K562 (cell line): Measurements from ENCODE around the gene CEACAM18. TPM values are rescaled to one million over a fixed set of nuclear protein-coding genes. Genes with fewer than 3 reads are reported as not detected.

Experiments
- GABPB2 ChIP-seq: fragments of 250-450 bp; sonication (Bioruptor Pico); conservative IDR thresholded peaks from 2 replicates; pipeline ENCODE4 v1.5.1; 2021; ENCODE audit warnings: mild to moderate bottlenecking
- HDGF ChIP-seq: fragments of 450-650 bp; IDR thresholded peaks from 2 replicates; pipeline ENCODE4 v1.6.1; 2016
- HIVEP1 ChIP-seq: fragments of 250-450 bp; sonication (Bioruptor Pico); IDR thresholded peaks from 2 replicates; pipeline ENCODE4 v1.4.0; 2020; ENCODE audit warnings: mild to moderate bottlenecking
- LEF1 ChIP-seq: fragments of 450-650 bp; IDR thresholded peaks from 2 replicates; pipeline ENCODE4 v1.6.1; 2016; ENCODE audit warnings: mild to moderate bottlenecking
- MCM2 ChIP-seq: fragments of 450-650 bp; IDR thresholded peaks from 2 replicates; pipeline ENCODE4 v1.6.1; 2017; ENCODE audit warnings: low read depth, mild to moderate bottlenecking
- POLR3A ChIP-seq: IDR thresholded peaks from 2 replicates; pipeline ENCODE4 v1.6.1; 2011; ENCODE audit warnings: borderline replicate concordance, mild to moderate bottlenecking, moderate library complexity; ENCODE audit not compliant: insufficient read length, insufficient read depth; ENCODE audit errors: extremely low read depth
- RB1 ChIP-seq: fragments of 450-650 bp; IDR thresholded peaks from 2 replicates; pipeline ENCODE4 v1.6.1; 2017; ENCODE audit warnings: low read depth, mild to moderate bottlenecking
- RBM34 ChIP-seq: fragments of 200-400 bp; formaldehyde crosslinking; IDR thresholded peaks from 2 replicates; pipeline ENCODE4 v1.6.1; 2018; ENCODE audit warnings: low read length, borderline replicate concordance; ENCODE audit not compliant: insufficient read depth
- SRF ChIP-seq, 2 experiments: fragments of 250-450, 450-650 bp in 1 of 2; sonication (Bioruptor Pico) in 1 of 2; sonication (generic) in 1 of 2; formaldehyde crosslinking; IDR thresholded peaks; 2 replicates each; pipeline versions ENCODE4 v1.5.0 to v1.5.1; 2020 to 2022; ENCODE audit warnings: mild to moderate bottlenecking in 1 of 2, missing genetic modification reagents in 1 of 2
- ZNF707 ChIP-seq: fragments of 250-450 bp; sonication (Bioruptor Pico); conservative IDR thresholded peaks from 2 replicates; pipeline ENCODE4 v1.8.0; 2022; ENCODE audit warnings: inconsistent platforms, mild to moderate bottlenecking, moderate library complexity
- polyA plus RNA-seq, 8 experiments: library from polyadenylated mRNA; depleted of rRNA in 4 of 8; stranded (reverse) in 5 of 8; unstranded in 3 of 8; fragments of >200 nt; fragmentation: Nextera tagmentation in 2 of 8; fragmentation: Illumina TruSeq in 1 of 8; extraction: Ambion mirVana in 2 of 8; extraction: Trizol in 1 of 8; gene quantifications; 2 replicates each; pipeline versions ENCODE4 v1.2.1 to v1.2.3, GENCODE V29; 2011 to 2014; ENCODE audit warnings: inconsistent platforms in 1 of 8, missing spikeins in 1 of 8
- total RNA-seq, 7 experiments: library from RNA; depleted of rRNA in 6 of 7; stranded (reverse); fragments of >200 nt in 6 of 7; fragmentation: Illumina TruSeq in 2 of 7; extraction: Trizol in 2 of 7; gene quantifications; 2 replicates each; pipeline versions ENCODE4 v1.2.1 to v1.2.3, GENCODE V29; 2011 to 2021; ENCODE audit warnings: low replicate concordance in 1 of 7
- TF ChIP-seq, protein P1 (sequence below): fragments of 450-650 bp; IDR thresholded peaks from 2 replicates; pipeline ENCODE4 v1.6.1; 2018; ENCODE audit warnings: mild to moderate bottlenecking, low read depth; ENCODE audit not compliant: partially characterized antibody
- TF ChIP-seq, protein P2 (sequence below), 2 experiments: fragments of 450-650 bp in 1 of 2; IDR thresholded peaks; 2 replicates each; pipeline ENCODE4 v1.6.1; 2011 to 2017; ENCODE audit warnings: low read depth in 2 of 2, antibody characterized with exemption in 1 of 2, borderline replicate concordance in 1 of 2, low read length in 1 of 2, mild to moderate bottlenecking in 1 of 2, mixed read lengths in 1 of 2; ENCODE audit not compliant: control insufficient read depth in 1 of 2
- TF ChIP-seq, protein P3 (sequence below): sonication (generic); formaldehyde crosslinking; IDR thresholded peaks from 2 replicates; pipeline ENCODE4 v1.8.0; 2022; ENCODE audit warnings: mild to moderate bottlenecking, missing genetic modification reagents
- TF ChIP-seq, protein P4 (sequence below): fragments of 450-650 bp; IDR thresholded peaks from 2 replicates; pipeline ENCODE4 v1.6.1; 2018; ENCODE audit not compliant: partially characterized antibody
- TF ChIP-seq, protein P5 (sequence below): fragments of 450-650 bp; IDR thresholded peaks from 2 replicates; pipeline ENCODE4 v1.6.1; 2017; ENCODE audit warnings: antibody characterized with exemption

CEACAM18 gene
- total and polyA plus RNA-seq, 9 of the 15 experiments (the other 6 are each of a cell fraction or from before 2014, with no cell fraction given) = 0.08 to 0.24 (median 0.15) TPM; not detected in 3

DNA sequence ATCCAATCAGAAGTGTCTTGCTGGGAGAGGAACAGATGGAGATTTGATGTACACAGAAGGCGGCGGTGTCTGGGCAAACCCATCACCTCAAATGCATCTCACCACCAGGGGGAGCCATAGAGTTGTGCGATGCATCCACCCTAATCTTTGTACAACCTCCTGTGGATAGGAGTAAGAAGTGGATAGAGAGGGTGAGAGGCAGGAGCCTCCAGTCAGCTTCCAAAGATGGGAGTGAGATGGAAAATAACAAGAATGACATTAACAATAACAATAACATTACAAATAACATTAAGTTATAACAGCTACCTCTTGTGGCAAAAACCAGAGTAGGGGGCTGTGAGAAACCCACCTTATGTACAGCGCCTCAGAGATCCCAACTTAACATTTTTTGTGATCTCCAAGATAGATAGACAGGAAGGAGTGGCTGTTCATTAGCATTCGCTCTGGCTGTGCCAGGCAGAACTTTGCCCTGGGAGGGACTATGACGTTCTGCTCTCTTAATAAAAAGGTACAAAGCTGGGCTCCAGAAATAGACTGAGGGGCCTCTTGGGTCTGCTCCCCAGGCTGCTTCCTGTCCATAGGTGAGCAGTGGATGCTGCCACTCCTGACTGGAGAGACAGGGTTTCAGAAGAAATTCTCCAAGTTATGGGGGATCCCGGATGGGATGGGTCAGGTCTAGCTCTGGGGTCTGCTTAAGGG is 5.2 kb upstream of the CEACAM18 start (continued):
- TF ChIP-seq, protein P1, sequence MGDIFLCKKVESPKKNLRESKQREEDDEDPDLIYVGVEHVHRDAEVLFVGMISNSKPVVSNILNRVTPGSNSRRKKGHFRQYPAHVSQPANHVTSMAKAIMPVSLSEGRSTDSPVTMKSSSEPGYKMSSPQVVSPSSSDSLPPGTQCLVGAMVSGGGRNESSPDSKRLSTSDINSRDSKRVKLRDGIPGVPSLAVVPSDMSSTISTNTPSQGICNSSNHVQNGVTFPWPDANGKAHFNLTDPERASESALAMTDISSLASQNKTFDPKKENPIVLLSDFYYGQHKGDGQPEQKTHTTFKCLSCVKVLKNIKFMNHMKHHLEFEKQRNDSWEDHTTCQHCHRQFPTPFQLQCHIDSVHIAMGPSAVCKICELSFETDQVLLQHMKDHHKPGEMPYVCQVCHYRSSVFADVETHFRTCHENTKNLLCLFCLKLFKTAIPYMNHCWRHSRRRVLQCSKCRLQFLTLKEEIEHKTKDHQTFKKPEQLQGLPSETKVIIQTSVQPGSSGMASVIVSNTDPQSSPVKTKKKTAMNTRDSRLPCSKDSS = no peak
- no peak for TF ChIP-seq SRF (CRISPR knock-in tag; IDR thresholded peaks at IDR 0.05)
- TF ChIP-seq, protein P2, sequence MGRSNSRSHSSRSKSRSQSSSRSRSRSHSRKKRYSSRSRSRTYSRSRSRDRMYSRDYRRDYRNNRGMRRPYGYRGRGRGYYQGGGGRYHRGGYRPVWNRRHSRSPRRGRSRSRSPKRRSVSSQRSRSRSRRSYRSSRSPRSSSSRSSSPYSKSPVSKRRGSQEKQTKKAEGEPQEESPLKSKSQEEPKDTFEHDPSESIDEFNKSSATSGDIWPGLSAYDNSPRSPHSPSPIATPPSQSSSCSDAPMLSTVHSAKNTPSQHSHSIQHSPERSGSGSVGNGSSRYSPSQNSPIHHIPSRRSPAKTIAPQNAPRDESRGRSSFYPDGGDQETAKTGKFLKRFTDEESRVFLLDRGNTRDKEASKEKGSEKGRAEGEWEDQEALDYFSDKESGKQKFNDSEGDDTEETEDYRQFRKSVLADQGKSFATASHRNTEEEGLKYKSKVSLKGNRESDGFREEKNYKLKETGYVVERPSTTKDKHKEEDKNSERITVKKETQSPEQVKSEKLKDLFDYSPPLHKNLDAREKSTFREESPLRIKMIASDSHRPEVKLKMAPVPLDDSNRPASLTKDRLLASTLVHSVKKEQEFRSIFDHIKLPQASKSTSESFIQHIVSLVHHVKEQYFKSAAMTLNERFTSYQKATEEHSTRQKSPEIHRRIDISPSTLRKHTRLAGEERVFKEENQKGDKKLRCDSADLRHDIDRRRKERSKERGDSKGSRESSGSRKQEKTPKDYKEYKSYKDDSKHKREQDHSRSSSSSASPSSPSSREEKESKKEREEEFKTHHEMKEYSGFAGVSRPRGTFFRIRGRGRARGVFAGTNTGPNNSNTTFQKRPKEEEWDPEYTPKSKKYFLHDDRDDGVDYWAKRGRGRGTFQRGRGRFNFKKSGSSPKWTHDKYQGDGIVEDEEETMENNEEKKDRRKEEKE (IDR thresholded peaks at IDR 0.05; ENCODE audit: borderline replicate concordance in 1 of 2, control insufficient read depth in 1 of 2, low read depth in 2 of 2, low read length in 1 of 2) = no peak
- TF ChIP-seq LEF1 = no peak
- TF ChIP-seq ZNF707 (CRISPR knock-in tag) = no peak
- TF ChIP-seq POLR3A = no peak
- TF ChIP-seq GABPB2 (CRISPR knock-in tag) = no peak
- no peak for TF ChIP-seq HDGF
- TF ChIP-seq MCM2 = no peak
- TF ChIP-seq, protein P3, sequence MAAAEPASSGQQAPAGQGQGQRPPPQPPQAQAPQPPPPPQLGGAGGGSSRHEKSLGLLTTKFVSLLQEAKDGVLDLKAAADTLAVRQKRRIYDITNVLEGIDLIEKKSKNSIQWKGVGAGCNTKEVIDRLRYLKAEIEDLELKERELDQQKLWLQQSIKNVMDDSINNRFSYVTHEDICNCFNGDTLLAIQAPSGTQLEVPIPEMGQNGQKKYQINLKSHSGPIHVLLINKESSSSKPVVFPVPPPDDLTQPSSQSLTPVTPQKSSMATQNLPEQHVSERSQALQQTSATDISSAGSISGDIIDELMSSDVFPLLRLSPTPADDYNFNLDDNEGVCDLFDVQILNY (CRISPR knock-in tag) = no peak
- no peak for TF ChIP-seq RBM34
- TF ChIP-seq RB1 = peak; percentile 61
- TF ChIP-seq, protein P4, sequence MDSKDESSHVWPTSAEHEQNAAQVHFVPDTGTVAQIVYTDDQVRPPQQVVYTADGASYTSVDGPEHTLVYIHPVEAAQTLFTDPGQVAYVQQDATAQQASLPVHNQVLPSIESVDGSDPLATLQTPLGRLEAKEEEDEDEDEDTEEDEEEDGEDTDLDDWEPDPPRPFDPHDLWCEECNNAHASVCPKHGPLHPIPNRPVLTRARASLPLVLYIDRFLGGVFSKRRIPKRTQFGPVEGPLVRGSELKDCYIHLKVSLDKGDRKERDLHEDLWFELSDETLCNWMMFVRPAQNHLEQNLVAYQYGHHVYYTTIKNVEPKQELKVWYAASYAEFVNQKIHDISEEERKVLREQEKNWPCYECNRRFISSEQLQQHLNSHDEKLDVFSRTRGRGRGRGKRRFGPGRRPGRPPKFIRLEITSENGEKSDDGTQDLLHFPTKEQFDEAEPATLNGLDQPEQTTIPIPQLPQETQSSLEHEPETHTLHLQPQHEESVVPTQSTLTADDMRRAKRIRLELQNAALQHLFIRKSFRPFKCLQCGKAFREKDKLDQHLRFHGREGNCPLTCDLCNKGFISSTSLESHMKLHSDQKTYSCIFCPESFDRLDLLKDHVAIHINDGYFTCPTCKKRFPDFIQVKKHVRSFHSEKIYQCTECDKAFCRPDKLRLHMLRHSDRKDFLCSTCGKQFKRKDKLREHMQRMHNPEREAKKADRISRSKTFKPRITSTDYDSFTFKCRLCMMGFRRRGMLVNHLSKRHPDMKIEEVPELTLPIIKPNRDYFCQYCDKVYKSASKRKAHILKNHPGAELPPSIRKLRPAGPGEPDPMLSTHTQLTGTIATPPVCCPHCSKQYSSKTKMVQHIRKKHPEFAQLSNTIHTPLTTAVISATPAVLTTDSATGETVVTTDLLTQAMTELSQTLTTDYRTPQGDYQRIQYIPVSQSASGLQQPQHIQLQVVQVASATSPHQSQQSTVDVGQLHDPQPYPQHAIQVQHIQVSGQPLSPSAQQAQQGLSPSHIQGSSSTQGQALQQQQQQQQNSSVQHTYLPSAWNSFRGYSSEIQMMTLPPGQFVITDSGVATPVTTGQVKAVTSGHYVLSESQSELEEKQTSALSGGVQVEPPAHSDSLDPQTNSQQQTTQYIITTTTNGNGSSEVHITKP = peak; percentile 17
- TF ChIP-seq, protein P5, sequence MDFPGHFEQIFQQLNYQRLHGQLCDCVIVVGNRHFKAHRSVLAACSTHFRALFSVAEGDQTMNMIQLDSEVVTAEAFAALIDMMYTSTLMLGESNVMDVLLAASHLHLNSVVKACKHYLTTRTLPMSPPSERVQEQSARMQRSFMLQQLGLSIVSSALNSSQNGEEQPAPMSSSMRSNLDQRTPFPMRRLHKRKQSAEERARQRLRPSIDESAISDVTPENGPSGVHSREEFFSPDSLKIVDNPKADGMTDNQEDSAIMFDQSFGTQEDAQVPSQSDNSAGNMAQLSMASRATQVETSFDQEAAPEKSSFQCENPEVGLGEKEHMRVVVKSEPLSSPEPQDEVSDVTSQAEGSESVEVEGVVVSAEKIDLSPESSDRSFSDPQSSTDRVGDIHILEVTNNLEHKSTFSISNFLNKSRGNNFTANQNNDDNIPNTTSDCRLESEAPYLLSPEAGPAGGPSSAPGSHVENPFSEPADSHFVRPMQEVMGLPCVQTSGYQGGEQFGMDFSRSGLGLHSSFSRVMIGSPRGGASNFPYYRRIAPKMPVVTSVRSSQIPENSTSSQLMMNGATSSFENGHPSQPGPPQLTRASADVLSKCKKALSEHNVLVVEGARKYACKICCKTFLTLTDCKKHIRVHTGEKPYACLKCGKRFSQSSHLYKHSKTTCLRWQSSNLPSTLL = no peak
- no peak for TF ChIP-seq HIVEP1 (CRISPR knock-in tag)
